ENCODE results near the gene C16orf89.
"Not testable (repeated sequence)": the region's sequence is repeated elsewhere in the genome, so short reads cannot be mapped to it uniquely, and the experiment has no call there.

C16orf89 gene

GRCh38 chr16:5084099-5084731, 18.5 kb upstream of the C16orf89 start:
- not testable (repeated sequence) for DNase-seq

GRCh38 chr16:5083646-5084045, 17.9 kb upstream of the C16orf89 start:
- DNase-seq: not testable (repeated sequence)

- DNase-seq: not testable (repeated sequence)
Observed at GRCh38 chr16:5080996-5081395, 15.2 kb upstream of the C16orf89 start.

GRCh38 chr16:5080461-5080860, 14.7 kb upstream of the C16orf89 start:
- not testable (repeated sequence) for DNase-seq

- no peak for DNase-seq
Observed at GRCh38 chr16:5078626-5079025, 12.9 kb upstream of the C16orf89 start.

GRCh38 chr16:5077304-5077703, 11.5 kb upstream of the C16orf89 start:
- no peak for DNase-seq

- DNase-seq: no peak
Observed at GRCh38 chr16:5075637-5076036, 9.9 kb upstream of the C16orf89 start.

GRCh38 chr16:5073771-5074170, 8.0 kb upstream of the C16orf89 start:
- not testable (repeated sequence) for DNase-seq

- DNase-seq: no peak
Observed at GRCh38 chr16:5073279-5073629, 7.5 kb upstream of the C16orf89 start.

- no peak for DNase-seq
Observed at GRCh38 chr16:5072334-5073278, 6.8 kb upstream of the C16orf89 start.

- peak; percentile 88 to 93 for DNase-seq
Observed at GRCh38 chr16:5071681-5072333, 6.1 kb upstream of the C16orf89 start, which contains the start of gene ALG1. Gene ALG1 (plus strand): TSS chr16:5071843. CDS start chr16:5071850, 7 bp downstream.

- no peak for DNase-seq
Observed at GRCh38 chr16:5071341-5071680, 5.6 kb upstream of the C16orf89 start.

GRCh38 chr16:5070431-5071186, 4.9 kb upstream of the C16orf89 start:
- DNase-seq: no peak

- DNase-seq: no peak
Observed at GRCh38 chr16:5069854-5070253, 4.1 kb upstream of the C16orf89 start.

GRCh38 chr16:5069048-5069447, 3.3 kb upstream of the C16orf89 start:
- DNase-seq: no peak

- no peak for DNase-seq
Observed at GRCh38 chr16:5066511-5066910, 755 bp upstream of the C16orf89 start.

GRCh38 chr16:5065326-5065725, 430 bp downstream of the C16orf89 start:
- no peak for DNase-seq

- no peak for DNase-seq
Observed at GRCh38 chr16:5064915-5065314, 841 bp downstream of the C16orf89 start.

- no peak for DNase-seq
Observed at GRCh38 chr16:5062790-5063765, 2.7 kb downstream of the C16orf89 start.

- no peak for DNase-seq
Observed at GRCh38 chr16:5062051-5062450, 3.7 kb downstream of the C16orf89 start.

- no peak for DNase-seq
Observed at GRCh38 chr16:5060073-5060641, 5.6 kb downstream of the C16orf89 start.
